Stomach (tissue), 4 donors: ENCODE data around the gene LRRC71.

ENCODE experiments used
- CTCF ChIP-seq, 7 experiments: fragments of 450-650 bp in 4 of 7; fragments of 200-600 bp in 3 of 7; sonication (generic) in 3 of 7; IDR thresholded peaks; one replicate each; pipeline ENCODE4 v1.5.1; 2016 to 2019; ENCODE audit warnings: antibody characterized with exemption in 7 of 7, control low read depth in 2 of 7, mild to moderate bottlenecking in 1 of 7
- EP300 ChIP-seq: sonication (generic); formaldehyde crosslinking; IDR thresholded peaks from one replicate; pipeline ENCODE4 v1.6.1; 2017; ENCODE audit warnings: antibody characterized with exemption
- POLR2A ChIP-seq, 4 donors: fragments of 450-650 bp; IDR thresholded peaks; one replicate each; pipeline ENCODE4 v1.6.1; 2016; ENCODE audit warnings: antibody characterized with exemption in 4 of 4, control low read depth in 2 of 4, mild to moderate bottlenecking in 1 of 4, moderate library complexity in 1 of 4
- POLR2AphosphoS5 ChIP-seq, 3 donors: sonication (generic); formaldehyde crosslinking; IDR thresholded peaks; one replicate each; pipeline ENCODE4 v1.6.1; 2016; ENCODE audit warnings: antibody characterized with exemption in 3 of 3

GRCh38 chr1:156874142-156874541 is 46.3 kb upstream of the LRRC71 start:
- TF ChIP-seq POLR2AphosphoS5 (IDR thresholded peaks at IDR 0.05) = no peak
- TF ChIP-seq EP300 = no peak
- no peak for TF ChIP-seq POLR2A (IDR thresholded peaks at IDR 0.05)
- TF ChIP-seq CTCF (IDR thresholded peaks at IDR 0.05) = no peak
